HFFc6 (cell line): ENCODE measurements around the gene STRN4. TPM values are rescaled to one million over a fixed set of nuclear protein-coding genes. Genes with fewer than 3 reads are reported as not detected.

ENCODE experiments used
- DNase-seq: peaks from one replicate; pipeline ENCODE4 v3.0.0-alpha.2; 2018
- H3K27ac Mint-ChIP-seq: 2 replicates; pipeline ENCODE4 v1.8.0; 2020; ENCODE audit warnings: mild to moderate bottlenecking, mixed read lengths
- H3K27me3 Mint-ChIP-seq: 2 replicates; pipeline ENCODE4 v1.8.0; 2021; ENCODE audit warnings: mild to moderate bottlenecking, moderate library complexity, mixed read lengths; ENCODE audit not compliant: insufficient read depth
- H3K36me3 Mint-ChIP-seq: 2 replicates; pipeline ENCODE4 v1.8.0; 2021; ENCODE audit warnings: low read depth, mixed read lengths
- H3K4me1 Mint-ChIP-seq: 2 replicates; pipeline ENCODE4 v1.8.0; 2020; ENCODE audit warnings: low read depth, mixed read lengths
- H3K4me3 Mint-ChIP-seq: 2 replicates; pipeline ENCODE4 v1.8.0; 2020; ENCODE audit warnings: mild to moderate bottlenecking, moderate library complexity, mixed read lengths
- H3K9me3 Mint-ChIP-seq: 2 replicates; pipeline ENCODE4 v1.8.0; 2020; ENCODE audit warnings: mild to moderate bottlenecking, mixed read lengths
- total RNA-seq, 6 experiments: library from RNA; stranded (reverse); fragmentation: NEBNext Ultra II Directional; extraction: Animal tissue kit (Norgen Biotek cat#: 25700); gene quantifications; 2 replicates in 1 of 6; 3 replicates in 5 of 6; pipeline ENCODE4 v1.2.3, GENCODE V29; 2021
- TF ChIP-seq, protein P1 (sequence below): fragments of 200-600 bp; sonication (generic); IDR thresholded peaks from 2 replicates; pipeline ENCODE4 v1.5.0; 2021; ENCODE audit warnings: antibody characterized with exemption, mild to moderate bottlenecking

Gene STRN4
- total RNA-seq, 6 experiments from 2014 or later, result 53.6 to 60.8 (median 58.3) TPM

DNA sequence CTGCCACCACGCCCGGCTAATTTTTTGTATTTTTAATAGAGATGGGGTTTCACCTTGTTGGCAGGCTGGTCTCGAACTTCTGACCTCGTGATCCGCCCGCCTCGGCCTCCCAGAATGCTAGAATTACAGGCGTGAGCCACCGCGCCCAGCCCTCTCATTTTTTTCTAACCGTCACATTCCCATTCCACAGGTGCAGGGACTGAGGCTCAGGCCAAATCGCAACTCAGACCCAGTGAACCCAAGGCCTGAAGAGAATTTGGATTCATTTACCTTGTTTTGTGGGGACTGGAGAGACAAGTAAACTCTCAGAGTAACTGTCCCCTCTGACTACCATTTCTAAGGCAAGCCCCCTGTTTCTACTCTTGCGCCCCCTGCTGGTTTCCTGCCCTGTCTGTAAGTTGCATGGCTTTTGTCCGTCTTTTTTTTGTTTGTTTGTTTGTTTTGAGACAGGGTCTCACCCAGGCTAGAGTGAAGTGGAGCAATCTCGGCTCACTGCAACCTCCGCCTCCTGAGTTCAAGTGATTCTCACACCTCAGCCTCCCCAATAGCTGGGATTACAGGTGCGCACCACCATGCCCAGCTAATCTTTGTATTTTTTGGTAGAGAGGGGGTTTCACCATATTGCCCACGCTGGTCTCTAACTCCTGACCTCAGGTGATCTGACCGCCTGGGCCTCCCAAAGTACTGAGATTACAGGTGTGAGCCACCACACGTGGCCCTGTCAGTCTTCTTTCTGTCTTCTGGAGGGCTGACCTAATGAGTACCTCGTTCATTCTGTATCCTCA is 2.3 kb upstream of the STRN4 start:
- peak overlapping the region; percentile 19; the same call in 1 of the 2 replicates for H3K4me3 Mint-ChIP-seq
- H3K4me1 Mint-ChIP-seq, result peaks cover 22% of the 10 kb centered on the region
- DNase-seq, result peak; percentile 49
- H3K27ac Mint-ChIP-seq, result peak overlapping the region; percentile 57
- no peaks in the 10 kb centered on the region; the same call in 1 of the 2 replicates for H3K27me3 Mint-ChIP-seq
- TF ChIP-seq, protein P1, sequence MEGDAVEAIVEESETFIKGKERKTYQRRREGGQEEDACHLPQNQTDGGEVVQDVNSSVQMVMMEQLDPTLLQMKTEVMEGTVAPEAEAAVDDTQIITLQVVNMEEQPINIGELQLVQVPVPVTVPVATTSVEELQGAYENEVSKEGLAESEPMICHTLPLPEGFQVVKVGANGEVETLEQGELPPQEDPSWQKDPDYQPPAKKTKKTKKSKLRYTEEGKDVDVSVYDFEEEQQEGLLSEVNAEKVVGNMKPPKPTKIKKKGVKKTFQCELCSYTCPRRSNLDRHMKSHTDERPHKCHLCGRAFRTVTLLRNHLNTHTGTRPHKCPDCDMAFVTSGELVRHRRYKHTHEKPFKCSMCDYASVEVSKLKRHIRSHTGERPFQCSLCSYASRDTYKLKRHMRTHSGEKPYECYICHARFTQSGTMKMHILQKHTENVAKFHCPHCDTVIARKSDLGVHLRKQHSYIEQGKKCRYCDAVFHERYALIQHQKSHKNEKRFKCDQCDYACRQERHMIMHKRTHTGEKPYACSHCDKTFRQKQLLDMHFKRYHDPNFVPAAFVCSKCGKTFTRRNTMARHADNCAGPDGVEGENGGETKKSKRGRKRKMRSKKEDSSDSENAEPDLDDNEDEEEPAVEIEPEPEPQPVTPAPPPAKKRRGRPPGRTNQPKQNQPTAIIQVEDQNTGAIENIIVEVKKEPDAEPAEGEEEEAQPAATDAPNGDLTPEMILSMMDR, result peak; percentile 95
- no peaks in the 10 kb centered on the region for H3K9me3 Mint-ChIP-seq
- H3K36me3 Mint-ChIP-seq, result peaks cover 9% of the 10 kb centered on the region; the same call in 1 of the 2 replicates

DNA sequence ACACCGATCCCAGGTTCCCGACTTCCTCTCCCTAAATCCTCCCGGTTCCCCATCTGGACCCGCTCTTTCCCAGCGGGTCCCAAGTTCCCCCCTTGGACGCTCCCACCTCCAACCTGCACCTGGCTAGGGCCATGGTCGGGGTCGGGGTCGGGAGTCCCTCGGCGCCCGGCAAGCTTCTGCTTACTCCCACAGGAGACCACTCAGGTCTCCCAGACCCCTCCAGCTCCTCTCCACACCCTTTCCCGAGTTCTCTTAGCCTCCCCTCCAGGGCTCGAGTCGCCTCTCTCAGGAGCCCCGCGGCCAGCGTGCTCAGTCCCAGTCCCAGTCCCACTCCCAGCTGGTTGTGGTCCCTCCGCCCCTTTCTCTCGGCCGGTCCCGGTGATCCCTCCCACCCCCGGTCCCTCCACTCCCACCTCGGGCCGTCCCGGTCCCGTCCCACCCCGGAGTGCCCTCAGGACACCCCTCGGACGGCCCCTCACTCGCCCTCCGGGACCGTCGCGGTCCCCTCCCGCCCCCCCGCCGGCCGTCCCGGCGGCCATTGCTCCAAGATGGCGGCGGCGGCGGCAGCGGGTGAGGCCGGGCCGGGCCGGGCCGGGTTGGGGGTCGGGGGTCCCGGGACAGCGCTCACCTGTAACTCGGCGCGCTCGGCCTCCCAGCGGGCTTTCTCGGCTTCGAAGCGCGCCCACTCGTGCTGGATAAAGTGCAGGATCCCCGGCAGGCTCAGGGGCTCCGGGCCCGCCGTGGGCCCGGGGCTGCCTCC is 549 bp downstream of the STRN4 start, which contains the start of gene FKRP:
Gene FKRP, plus strand, starts transcription at position 537 of the 760 bp plus-strand sequence. CDS start 9,394 bp downstream, outside the sequence.
- DNase-seq, result no peak
- H3K27me3 Mint-ChIP-seq, result no peaks in the 10 kb centered on the region; the same call in 1 of the 2 replicates
- H3K4me1 Mint-ChIP-seq, result peaks cover 41% of the 10 kb centered on the region
- no peaks in the 10 kb centered on the region for H3K9me3 Mint-ChIP-seq
- peaks cover 4% of the 10 kb centered on the region; the same call in 1 of the 2 replicates for H3K36me3 Mint-ChIP-seq
- peak within 1 kb of the TSS; percentile 90 for H3K27ac Mint-ChIP-seq
- TF ChIP-seq, protein P1, result no peak
- H3K4me3 Mint-ChIP-seq, result peak within 1 kb of the TSS; percentile 96

DNA sequence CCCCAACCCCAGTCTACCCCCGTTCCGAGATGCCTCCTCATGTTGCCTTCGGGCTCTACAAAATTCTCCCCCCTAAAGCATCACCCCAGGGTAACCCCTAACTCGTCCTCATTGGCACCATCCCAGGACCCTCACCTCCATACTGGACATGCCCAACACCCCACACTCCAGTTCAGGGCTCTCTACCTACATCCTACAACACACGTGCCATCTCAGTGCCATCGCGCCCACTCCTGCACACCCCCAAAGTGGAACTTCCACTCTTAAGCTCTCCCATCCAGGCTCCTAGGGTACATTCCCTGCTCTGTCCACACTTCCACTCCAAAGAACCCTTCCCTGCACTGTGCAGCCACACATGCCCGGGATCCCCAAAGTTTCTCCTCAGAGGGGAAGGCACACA is 1.2 kb downstream of the STRN4 start:
- peak overlapping the region; percentile 82 for H3K27ac Mint-ChIP-seq
- DNase-seq, result no peak

DNA sequence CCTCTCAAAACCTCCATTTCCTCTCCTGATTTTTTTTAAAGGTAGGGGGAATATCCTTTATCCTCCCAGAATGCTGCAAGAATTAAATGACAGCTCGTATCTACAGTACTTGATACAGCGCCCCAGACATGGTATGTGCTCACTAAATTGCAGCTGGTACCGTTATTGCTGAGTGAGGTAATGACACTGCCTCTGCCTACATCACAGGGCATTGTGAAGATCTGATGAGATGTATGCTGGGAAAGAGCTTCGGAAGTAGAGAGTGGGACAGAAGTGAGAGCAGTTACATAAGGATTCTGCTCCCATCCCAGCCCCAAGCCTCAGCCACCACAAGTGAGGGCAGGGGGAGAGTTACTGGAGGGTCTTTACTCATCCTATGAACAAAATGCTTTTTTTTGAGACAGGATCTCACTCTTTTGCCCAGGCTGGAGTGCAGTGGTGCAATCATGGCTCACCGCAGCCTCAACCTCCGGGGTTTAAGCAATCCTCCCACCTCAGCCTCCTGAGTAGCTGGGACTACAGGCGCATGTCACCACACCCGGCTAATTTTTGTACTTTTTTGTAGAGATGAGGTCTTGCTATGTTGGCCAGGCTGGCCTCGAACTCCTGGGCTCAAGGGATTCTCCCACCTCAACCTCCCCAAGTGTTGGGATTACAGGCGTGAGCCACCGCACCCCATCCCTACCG is 2.1 kb downstream of the STRN4 start:
- H3K27ac Mint-ChIP-seq, result no peak overlapping the region
- H3K27me3 Mint-ChIP-seq, result no peaks in the 10 kb centered on the region; the same call in 1 of the 2 replicates
- no peak for DNase-seq
- H3K4me1 Mint-ChIP-seq, result peaks cover 53% of the 10 kb centered on the region
- peak overlapping the region; percentile 96 for H3K4me3 Mint-ChIP-seq
- 0 out of 2 replicates have a peak, but pooled peaks cover 4% of the 10 kb centered on the region for H3K36me3 Mint-ChIP-seq
- no peaks in the 10 kb centered on the region for H3K9me3 Mint-ChIP-seq
- TF ChIP-seq, protein P1, result no peak

More for the DNA sequence above, 1.2 kb downstream of the STRN4 start:
- H3K27me3 Mint-ChIP-seq, result no peaks in the 10 kb centered on the region; the same call in 1 of the 2 replicates
- H3K36me3 Mint-ChIP-seq, result peaks cover 2% of the 10 kb centered on the region; the same call in 1 of the 2 replicates
- TF ChIP-seq, protein P1, result no peak
- no peaks in the 10 kb centered on the region for H3K9me3 Mint-ChIP-seq
- peak overlapping the region; percentile 96 for H3K4me3 Mint-ChIP-seq
- peaks cover 47% of the 10 kb centered on the region for H3K4me1 Mint-ChIP-seq

DNA sequence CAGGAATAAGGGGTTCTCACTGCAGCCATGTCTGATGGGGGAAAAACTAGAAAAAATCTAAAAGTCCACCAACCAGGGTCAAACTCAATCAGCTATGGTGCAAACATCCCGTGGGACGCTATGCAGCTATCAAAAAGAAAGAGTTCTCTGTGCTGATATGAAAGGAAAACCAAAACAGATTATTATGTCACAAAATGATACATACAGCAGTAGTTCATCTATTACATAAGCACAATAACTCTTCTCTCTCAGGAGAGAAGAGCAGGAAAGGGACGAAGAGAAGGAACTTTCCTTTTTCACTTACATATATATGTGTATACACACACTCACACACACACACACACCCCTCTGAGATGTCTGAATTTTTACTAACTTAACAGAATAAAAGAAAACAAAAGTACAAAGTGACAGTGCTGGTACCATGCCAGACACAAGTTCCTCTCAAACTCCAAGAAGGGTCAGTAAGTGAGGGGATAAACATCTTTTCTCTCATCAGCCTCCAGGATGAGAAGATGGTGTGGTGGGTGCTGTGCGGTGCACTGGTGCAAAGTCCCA is 3.2 kb downstream of the STRN4 start:
- no peak for DNase-seq
- no peak overlapping the region; the same call in 1 of the 2 replicates for H3K4me3 Mint-ChIP-seq
- H3K4me1 Mint-ChIP-seq, result peaks cover 53% of the 10 kb centered on the region
- no peak overlapping the region for H3K27ac Mint-ChIP-seq
- H3K36me3 Mint-ChIP-seq, result 0 out of 2 replicates have a peak, but pooled peaks cover 4% of the 10 kb centered on the region
- no peaks in the 10 kb centered on the region for H3K9me3 Mint-ChIP-seq
- no peaks in the 10 kb centered on the region; the same call in 1 of the 2 replicates for H3K27me3 Mint-ChIP-seq
- TF ChIP-seq, protein P1, result no peak
